Gastroesophageal sphincter (tissue), 4 donors: ENCODE measurements around the gene ZSWIM4. TPM values are rescaled to one million over a fixed set of nuclear protein-coding genes. Genes with fewer than 3 reads are reported as not detected.

ENCODE experiments used
- ATAC-seq: fragments of 150-250 bp; one replicate; pipeline ENCODE4 v1.9.1; 2016; ENCODE audit warnings: mild to moderate bottlenecking, moderate library complexity
- H3K27ac ChIP-seq, 4 donors: fragments of 200-600 bp; sonication (generic) in 3 of 4; 1 replicate in 3 of 4; 2 replicates in 1 of 4; pipeline ENCODE4 v1.5.1; 2016 to 2019
- H3K27me3 ChIP-seq: fragments of 200-600 bp; sonication (generic); one replicate; pipeline ENCODE4 v1.5.1; 2019
- H3K36me3 ChIP-seq, 2 donors: fragments of 200-600 bp; sonication (generic); one replicate each; pipeline ENCODE4 v1.5.1; 2019; ENCODE audit warnings: control low read depth in 1 of 2
- H3K4me1 ChIP-seq, 3 donors: fragments of 200-600 bp; sonication (generic); 1 replicate in 2 of 3; 2 replicates in 1 of 3; pipeline ENCODE4 v1.5.1; 2016 to 2019; ENCODE audit warnings: control low read depth in 2 of 3
- H3K4me3 ChIP-seq, 2 donors: fragments of 200-600 bp; sonication (generic); one replicate each; pipeline ENCODE4 v1.5.1; 2019; ENCODE audit warnings: mild to moderate bottlenecking in 1 of 2, moderate library complexity in 1 of 2
- H3K9me3 ChIP-seq, 3 donors: fragments of 200-600 bp; sonication (generic); one replicate each; pipeline ENCODE4 v1.5.1; 2017 to 2019; ENCODE audit warnings: control low read depth in 2 of 3
- EP300 ChIP-seq: sonication (generic); formaldehyde crosslinking; IDR thresholded peaks from one replicate; pipeline ENCODE4 v1.6.1; 2017; ENCODE audit warnings: antibody characterized with exemption, mild to moderate bottlenecking
- POLR2A ChIP-seq, 2 donors: fragments of 450-650 bp; IDR thresholded peaks; one replicate each; pipeline ENCODE4 v1.6.1; 2017; ENCODE audit warnings: antibody characterized with exemption in 2 of 2, mild to moderate bottlenecking in 2 of 2, moderate library complexity in 1 of 2
- POLR2AphosphoS5 ChIP-seq: sonication (generic); formaldehyde crosslinking; IDR thresholded peaks from one replicate; pipeline ENCODE4 v1.6.1; 2017; ENCODE audit warnings: antibody characterized with exemption
- WGBS, 2 donors: methylation state at CpG; one replicate each; pipeline ENCODE4 v1.1.5; 2018; ENCODE audit warnings: low coverage in 1 of 2; 5-methylcytosine and 5-hydroxymethylcytosine counted together
- total RNA-seq, 4 donors: library from RNA; depleted of rRNA; stranded (reverse); fragments of >200 nt; gene quantifications; one replicate each; pipeline ENCODE4 v1.1.0, GENCODE V29; 2016
- TF ChIP-seq, protein P1 (sequence below), 4 experiments: fragments of 200-600 bp in 2 of 4; fragments of 450-650 bp in 2 of 4; sonication (generic) in 1 of 4; IDR thresholded peaks; one replicate each; pipeline ENCODE4 v1.5.1; 2017 to 2019; ENCODE audit warnings: antibody characterized with exemption in 4 of 4, mild to moderate bottlenecking in 2 of 4, moderate library complexity in 2 of 4

ZSWIM4 gene
- total RNA-seq, 4 donors from 2014 or later, result 3.9 to 9.2 (median 4.2) TPM

DNA sequence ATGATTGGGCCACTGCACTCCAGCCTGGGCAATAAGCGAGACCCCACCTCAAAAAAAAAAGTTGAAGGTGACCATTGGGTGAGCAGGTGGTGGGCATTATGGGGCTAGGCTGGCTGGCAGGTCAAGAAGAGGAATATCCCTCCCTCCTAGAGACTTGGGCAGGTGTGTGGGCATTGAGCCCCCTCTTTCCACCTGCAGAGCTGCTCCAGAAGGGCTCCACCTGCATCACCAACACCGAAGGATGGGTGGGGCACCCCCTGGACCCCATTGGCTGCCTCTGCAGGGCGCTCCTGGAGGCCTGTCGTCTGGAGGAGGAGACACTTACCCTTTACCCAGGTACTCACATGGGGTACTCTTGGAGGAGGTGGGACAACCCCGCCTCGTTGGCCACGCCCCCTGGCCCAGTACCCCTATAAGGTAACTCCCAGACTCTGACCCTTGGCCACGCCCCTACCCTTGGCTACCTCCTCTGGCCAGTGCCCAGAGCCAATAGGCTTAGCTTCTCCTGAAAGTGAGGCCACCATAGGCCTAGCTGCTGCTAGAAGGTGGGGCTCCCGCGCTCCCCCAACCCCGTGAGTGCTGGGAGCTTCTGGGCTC is 21.9 kb downstream of the ZSWIM4 start:
- peaks cover 0 to 14% (median 0%) of the 10 kb centered on the region in 3 donors for H3K4me1 ChIP-seq
- peaks cover 0 to 26% of the 10 kb centered on the region in 2 donors for H3K36me3 ChIP-seq
- H3K27ac ChIP-seq, result no peak overlapping the region
- H3K4me3 ChIP-seq, result no peak overlapping the region
- H3K27me3 ChIP-seq, result no peaks in the 10 kb centered on the region
- H3K9me3 ChIP-seq, result no peaks in the 10 kb centered on the region
- ATAC-seq, result no peak
- WGBS, 2 donors, result 90% methylated on average over 1 of the region's 11 CpGs; no CpG with 5 or more reads in 1 of the 2 donors
- TF ChIP-seq POLR2A (IDR thresholded peaks at IDR 0.05), result no peak
- no peak for TF ChIP-seq EP300
- TF ChIP-seq POLR2AphosphoS5, result no peak
- TF ChIP-seq, protein P1, sequence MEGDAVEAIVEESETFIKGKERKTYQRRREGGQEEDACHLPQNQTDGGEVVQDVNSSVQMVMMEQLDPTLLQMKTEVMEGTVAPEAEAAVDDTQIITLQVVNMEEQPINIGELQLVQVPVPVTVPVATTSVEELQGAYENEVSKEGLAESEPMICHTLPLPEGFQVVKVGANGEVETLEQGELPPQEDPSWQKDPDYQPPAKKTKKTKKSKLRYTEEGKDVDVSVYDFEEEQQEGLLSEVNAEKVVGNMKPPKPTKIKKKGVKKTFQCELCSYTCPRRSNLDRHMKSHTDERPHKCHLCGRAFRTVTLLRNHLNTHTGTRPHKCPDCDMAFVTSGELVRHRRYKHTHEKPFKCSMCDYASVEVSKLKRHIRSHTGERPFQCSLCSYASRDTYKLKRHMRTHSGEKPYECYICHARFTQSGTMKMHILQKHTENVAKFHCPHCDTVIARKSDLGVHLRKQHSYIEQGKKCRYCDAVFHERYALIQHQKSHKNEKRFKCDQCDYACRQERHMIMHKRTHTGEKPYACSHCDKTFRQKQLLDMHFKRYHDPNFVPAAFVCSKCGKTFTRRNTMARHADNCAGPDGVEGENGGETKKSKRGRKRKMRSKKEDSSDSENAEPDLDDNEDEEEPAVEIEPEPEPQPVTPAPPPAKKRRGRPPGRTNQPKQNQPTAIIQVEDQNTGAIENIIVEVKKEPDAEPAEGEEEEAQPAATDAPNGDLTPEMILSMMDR (IDR thresholded peaks at IDR 0.05), result no peak

DNA sequence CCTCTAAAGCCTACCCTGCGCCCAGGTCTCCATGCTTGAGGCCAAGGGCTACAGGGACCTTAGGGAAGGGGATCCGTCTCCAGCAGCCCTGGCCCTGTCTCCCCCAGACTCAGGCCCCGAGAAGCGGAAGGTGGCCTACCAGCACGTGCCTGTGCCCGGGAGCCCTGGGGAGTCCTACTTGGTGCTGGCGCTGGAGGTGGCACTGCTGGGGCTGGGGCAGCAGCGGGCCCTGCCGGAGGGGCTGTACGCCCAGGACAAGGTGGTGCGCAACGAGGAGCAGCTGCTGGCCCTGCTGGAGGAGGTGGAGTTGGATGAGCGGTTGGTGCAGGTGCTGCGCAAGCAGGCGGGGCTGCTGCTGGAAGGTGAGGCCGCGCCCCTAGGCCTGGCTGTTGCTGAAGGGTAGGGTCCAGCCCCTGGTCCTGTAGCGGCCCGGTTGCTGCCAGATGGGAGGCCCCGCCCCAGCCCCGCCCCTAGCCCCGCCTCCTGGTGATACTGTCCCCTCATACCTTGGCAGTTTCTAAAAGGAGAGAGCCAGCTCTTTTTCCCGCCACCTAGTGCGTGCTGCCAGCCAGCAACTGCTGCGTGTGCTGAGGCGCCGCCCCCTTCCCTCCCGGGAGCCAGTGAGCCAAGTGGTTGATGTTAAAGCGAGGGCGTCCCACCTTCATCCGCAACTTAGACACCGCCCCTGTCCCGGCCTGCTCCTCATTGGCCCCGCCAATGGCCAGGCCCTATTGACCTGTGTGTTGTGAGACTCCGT is 22.6 kb downstream of the ZSWIM4 start:
- peak overlapping the region in 1 of 2 donors; percentile 34 for H3K4me3 ChIP-seq
- ATAC-seq, result peak; percentile 44
- H3K4me1 ChIP-seq, result peaks cover 0 to 21% (median 0%) of the 10 kb centered on the region in 3 donors
- H3K27me3 ChIP-seq, result no peaks in the 10 kb centered on the region
- peaks cover 0 to 25% of the 10 kb centered on the region in 2 donors for H3K36me3 ChIP-seq
- TF ChIP-seq, protein P1 (IDR thresholded peaks at IDR 0.05), result no peak
- no peaks in the 10 kb centered on the region for H3K9me3 ChIP-seq
- H3K27ac ChIP-seq, result no peak overlapping the region
- WGBS, 2 donors, result 54 to 55% methylated on average over 2 to 14 of the region's 35 CpGs

DNA sequence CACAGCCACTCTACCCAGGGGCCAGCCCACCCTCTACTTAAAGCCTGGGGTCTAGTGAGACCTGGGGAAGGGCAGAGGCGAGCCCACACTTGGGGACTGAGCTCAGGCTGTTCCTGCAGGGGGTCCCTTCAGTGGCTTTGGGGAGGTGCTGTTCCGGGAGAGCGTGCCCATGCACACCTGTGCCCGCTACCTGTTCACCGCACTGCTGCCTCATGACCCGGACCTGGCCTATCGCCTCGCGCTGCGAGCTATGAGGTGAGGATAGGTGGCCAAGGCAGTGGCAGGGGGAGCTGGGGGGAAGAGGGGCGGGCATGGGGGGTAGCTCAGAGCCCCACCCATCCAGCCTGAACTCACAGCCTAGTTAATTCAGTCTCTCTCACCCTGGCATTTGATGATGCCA is 24.0 kb downstream of the ZSWIM4 start:
- WGBS, 2 donors, result 88 to 100% methylated on average over 1 to 3 of the region's 11 CpGs
- H3K4me3 ChIP-seq, result no peak overlapping the region
- TF ChIP-seq POLR2A (IDR thresholded peaks at IDR 0.05) (no peak), POLR2AphosphoS5 (no peak), EP300 (no peak)
- TF ChIP-seq, protein P1 (IDR thresholded peaks at IDR 0.05), result no peak
- ATAC-seq, result no peak
- H3K4me1 ChIP-seq, result peaks cover 0 to 32% (median 0%) of the 10 kb centered on the region in 3 donors
- H3K27ac ChIP-seq, result no peak overlapping the region
- H3K36me3 ChIP-seq, result peaks cover 0 to 18% of the 10 kb centered on the region in 2 donors
- H3K27me3 ChIP-seq, result no peaks in the 10 kb centered on the region
- no peaks in the 10 kb centered on the region for H3K9me3 ChIP-seq

DNA sequence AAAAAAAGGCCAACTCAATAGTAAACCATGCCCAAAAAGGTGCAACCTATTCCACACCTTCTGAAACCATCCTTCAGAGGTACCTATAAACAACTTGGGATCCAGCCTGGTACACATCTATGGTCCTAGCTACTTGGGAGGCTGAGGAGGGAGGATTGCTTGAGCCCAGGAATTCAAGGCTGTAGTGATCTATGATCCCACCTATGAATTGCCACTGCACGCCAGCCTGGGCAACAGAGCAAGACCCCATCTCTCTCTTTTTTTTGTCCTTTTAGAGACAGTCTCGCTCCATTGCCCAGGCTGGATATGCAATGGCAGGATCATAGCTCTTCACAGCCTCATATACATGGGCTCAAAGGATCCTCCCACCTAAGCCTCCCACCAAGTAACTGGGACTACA is 26.0 kb downstream of the ZSWIM4 start:
- H3K27ac ChIP-seq, result peak overlapping the region in 2 of 4 donors; percentile 43 to 66
- no peaks in the 10 kb centered on the region for H3K9me3 ChIP-seq
- WGBS, 2 donors, result 91 to 100% methylated on average over 2 of the region's 2 CpGs
- TF ChIP-seq POLR2AphosphoS5, result no peak
- TF ChIP-seq POLR2A (IDR thresholded peaks at IDR 0.05), result no peak
- no peak for TF ChIP-seq EP300
- TF ChIP-seq, protein P1 (IDR thresholded peaks at IDR 0.05), result no peak
- H3K27me3 ChIP-seq, result no peaks in the 10 kb centered on the region
- peaks cover 0 to 23% of the 10 kb centered on the region in 2 donors for H3K36me3 ChIP-seq
- H3K4me3 ChIP-seq, result no peak overlapping the region
- peaks cover 0 to 32% (median 0%) of the 10 kb centered on the region in 3 donors for H3K4me1 ChIP-seq
- ATAC-seq, result no peak
